ENCODE data around the gene KAT6B.
A peak's percentile ranks its signal among the peaks of the same experiment; 100 is the strongest.

KAT6B gene

DNA sequence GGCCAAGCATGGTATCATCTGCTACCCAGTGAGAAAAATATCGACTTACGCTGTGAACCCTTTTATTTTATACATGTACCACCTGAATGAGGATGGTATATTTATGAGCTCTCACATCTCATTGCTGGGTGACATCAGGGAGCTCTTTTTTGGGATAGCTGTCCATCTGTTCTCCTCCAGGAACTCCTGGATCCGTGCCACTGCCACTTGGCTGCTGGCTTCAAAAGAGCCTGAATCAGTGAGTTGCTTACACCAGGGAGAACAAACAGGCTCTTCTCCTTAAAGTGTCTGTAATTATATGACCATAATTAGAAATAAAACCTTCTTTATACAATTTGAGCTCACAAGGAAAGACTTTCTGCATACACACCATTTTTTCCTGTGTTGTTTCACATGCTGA lies 106.2 kb downstream of the KAT6B start:
- no peak overlapping the region for H3K27ac ChIP-seq
- TF ChIP-seq, protein P1, sequence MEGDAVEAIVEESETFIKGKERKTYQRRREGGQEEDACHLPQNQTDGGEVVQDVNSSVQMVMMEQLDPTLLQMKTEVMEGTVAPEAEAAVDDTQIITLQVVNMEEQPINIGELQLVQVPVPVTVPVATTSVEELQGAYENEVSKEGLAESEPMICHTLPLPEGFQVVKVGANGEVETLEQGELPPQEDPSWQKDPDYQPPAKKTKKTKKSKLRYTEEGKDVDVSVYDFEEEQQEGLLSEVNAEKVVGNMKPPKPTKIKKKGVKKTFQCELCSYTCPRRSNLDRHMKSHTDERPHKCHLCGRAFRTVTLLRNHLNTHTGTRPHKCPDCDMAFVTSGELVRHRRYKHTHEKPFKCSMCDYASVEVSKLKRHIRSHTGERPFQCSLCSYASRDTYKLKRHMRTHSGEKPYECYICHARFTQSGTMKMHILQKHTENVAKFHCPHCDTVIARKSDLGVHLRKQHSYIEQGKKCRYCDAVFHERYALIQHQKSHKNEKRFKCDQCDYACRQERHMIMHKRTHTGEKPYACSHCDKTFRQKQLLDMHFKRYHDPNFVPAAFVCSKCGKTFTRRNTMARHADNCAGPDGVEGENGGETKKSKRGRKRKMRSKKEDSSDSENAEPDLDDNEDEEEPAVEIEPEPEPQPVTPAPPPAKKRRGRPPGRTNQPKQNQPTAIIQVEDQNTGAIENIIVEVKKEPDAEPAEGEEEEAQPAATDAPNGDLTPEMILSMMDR (IDR thresholded peaks at IDR 0.05): no peak
- no peak for DNase-seq (ENCODE audit: low spot score)
- no peak overlapping the region for H3K4me3 ChIP-seq

DNA sequence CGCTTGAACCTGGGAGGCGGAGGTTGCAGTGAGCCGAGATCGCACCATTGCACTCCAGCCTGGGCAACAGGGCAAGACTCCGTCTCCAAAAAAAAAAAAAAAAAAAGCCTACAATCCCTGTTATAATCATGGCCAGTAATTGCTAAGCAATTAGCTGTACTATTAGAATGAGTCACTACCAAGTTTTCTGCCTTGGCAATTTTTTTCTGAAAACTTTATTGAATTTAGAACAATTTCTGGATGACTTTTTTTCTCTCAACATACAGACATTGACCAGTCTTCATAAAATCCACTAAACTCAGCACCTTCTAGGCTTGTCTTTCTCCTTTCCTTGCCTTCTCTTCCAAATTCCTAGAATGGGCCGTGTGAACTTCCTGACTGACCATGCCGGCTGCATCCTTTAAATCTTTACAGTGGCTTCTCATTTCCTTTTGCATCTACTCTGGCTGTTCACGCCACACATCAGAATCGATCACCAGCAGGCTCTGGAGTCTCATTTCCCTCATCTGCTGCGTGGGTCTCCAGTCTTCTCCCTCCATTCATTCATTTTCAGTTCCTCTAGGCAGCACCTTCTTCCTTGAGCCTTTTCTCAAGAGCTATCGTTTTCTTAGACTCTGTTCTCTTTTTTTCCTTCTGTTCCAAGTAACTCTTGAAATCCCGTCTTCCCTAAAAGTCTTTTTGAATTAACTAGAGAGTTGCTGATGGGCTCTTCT lies 107.9 kb downstream of the KAT6B start:
- Histone ChIP-seq H3K4me3 (no peak overlapping the region), H3K27ac (no peak overlapping the region)
- TF ChIP-seq, protein P1 (IDR thresholded peaks at IDR 0.05): no peak
- no peak for DNase-seq (ENCODE audit: low spot score)

DNA sequence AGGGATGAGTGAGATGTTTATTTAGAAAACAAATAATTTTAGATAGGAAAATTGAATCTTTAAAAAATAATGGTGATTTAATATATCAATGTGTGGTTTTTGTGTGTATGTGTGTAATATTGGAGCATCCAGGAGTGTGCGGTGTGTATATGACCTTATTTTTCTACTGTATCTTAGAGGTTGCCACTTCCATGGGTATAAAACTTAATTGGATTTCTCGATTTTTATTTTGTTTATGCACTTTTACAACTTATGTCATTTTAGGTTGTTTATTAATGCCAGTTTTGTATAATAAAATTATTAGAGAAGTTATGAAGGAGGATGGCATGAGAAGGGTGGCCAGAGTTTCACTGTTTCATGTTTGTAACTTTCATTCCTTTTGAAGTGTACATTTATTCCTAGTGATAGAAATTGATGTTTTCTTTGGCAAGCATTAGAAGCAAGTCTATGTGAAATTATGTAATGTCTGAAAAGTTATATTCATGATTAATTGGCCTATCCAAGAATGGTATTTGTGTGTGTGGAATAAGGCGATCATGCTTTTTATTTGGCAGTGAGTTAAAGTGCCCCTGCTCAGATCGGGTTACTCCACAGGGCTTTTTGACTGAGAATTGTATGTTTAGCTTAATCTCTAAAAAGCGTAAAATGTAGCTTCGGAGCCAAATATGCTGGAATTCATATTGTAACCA lies 110.3 kb downstream of the KAT6B start:
- DNase-seq (ENCODE audit: low spot score): no peak
- TF ChIP-seq, protein P1 (IDR thresholded peaks at IDR 0.05): no peak

DNA sequence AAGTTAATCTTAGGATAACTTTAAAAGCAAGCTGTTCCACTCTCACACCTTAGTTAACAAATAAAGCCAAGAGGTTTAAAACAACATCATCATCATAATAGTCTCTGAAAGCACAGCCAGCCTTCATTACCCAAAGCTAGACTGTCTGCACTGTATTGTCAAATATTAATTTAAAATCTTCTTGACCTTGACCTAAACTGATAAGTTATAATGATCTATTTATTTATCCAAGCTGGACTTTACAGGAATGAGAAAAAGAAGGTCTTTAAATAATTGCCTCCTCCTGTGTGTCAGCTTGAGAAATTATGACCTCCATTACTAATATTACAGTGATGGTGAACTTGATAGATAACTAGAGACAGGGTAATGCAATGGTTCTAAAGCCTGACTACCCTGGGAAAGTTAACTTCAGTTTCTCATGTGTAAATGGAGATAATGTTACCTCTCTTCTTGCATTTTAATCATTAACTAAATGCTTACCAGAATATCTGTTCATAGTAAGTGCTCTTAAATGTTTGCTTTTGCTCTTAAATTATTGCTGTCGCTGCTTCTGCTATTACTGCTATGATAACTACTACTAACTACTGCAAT lies 111.0 kb downstream of the KAT6B start:
- Histone ChIP-seq H3K27ac (peak overlapping the region in 1 of 2 donors; percentile 21), H3K4me3 (peak overlapping the region; percentile 11)
- TF ChIP-seq, protein P1 (IDR thresholded peaks at IDR 0.05): no peak
- no peak for DNase-seq (ENCODE audit: low spot score)

More for the DNA sequence above, 110.3 kb downstream of the KAT6B start:
- peak overlapping the region in 1 of 2 donors; percentile 21 for H3K27ac ChIP-seq
- peak overlapping the region; percentile 11 for H3K4me3 ChIP-seq

DNA sequence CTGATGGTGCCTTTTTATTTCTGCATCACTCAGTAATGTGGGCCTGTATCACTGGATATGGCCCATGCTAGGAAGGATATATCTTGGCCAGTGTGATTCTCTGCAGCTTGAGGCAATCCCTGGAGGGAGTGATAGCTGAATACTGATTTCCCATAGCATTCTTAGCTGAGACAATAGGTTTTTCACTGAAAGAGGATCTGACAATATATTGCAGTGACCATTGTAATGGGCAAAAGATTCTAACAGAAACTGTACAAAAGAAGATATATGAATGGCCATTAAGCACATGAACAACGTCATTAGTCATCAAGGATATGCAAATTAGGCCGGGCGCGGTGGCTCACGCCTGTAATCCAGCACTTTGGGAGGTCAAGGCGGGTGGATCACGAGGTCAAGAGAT lies 117.8 kb downstream of the KAT6B start:
- Histone ChIP-seq H3K4me3 (no peak overlapping the region), H3K27ac (no peak overlapping the region)
- TF ChIP-seq, protein P1 (IDR thresholded peaks at IDR 0.05): no peak
- no peak for DNase-seq (ENCODE audit: low spot score)

DNA sequence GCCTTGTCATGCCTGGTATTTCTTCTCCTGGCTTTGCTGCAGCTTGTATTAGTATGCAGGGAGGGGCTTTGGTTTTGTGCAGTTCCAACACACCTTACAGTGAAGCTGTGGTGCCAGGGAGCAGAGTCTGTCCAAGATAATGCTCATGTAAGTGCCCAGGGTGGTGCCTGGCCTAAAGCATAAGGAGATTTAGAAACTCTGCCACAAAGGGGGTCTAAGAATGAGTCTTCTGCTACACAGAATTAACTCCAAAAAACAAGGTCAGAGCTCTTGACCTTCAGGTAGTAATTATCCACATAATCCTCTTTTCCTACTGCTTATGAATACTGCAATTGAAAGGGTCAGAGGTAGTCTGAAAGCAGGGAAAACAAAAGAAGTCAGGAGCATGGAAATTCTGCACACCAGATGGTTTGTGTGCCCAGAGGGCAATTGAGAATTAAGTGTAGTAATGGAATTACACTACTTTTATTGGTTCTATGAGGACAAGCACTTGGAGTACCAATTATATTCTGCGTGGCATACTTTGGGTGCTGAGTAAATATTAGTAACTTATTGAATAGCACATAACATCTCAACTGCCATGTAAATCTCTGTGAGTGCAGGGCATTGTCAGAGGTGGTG lies 121.5 kb downstream of the KAT6B start:
- no peak for DNase-seq (ENCODE audit: low spot score)
- Histone ChIP-seq H3K27ac (no peak overlapping the region), H3K4me3 (no peak overlapping the region)
- TF ChIP-seq, protein P1 (IDR thresholded peaks at IDR 0.05): no peak

Measured in coronary artery (tissue), 2 donors.